ENCODE data around the gene EPHA4.

Gene EPHA4

GRCh38 chr2:221484761-221485502, 87.2 kb downstream of the EPHA4 start:
- H3K4me3 ChIP-seq (replicated peaks in 1 of 2; ENCODE audit: low read depth in 2 of 2, low read length in 2 of 2): no peak overlapping the region
- TF ChIP-seq CTCF (IDR thresholded peaks at IDR 0.05; ENCODE audit: low read depth, low read length): no peak
- DNase-seq (ENCODE audit: low read depth in 2 of 2): no peak

GRCh38 chr2:221482666-221483455, 89.2 kb downstream of the EPHA4 start:
- TF ChIP-seq CTCF (IDR thresholded peaks at IDR 0.05; ENCODE audit: low read depth, low read length): no peak
- no peak overlapping the region for H3K4me3 ChIP-seq (replicated peaks in 1 of 2; ENCODE audit: low read depth in 2 of 2, low read length in 2 of 2)

GRCh38 chr2:221480821-221481220, 91.3 kb downstream of the EPHA4 start:
- no peak for TF ChIP-seq CTCF (IDR thresholded peaks at IDR 0.05; ENCODE audit: low read depth, low read length)
- no peak overlapping the region for H3K4me3 ChIP-seq (replicated peaks in 1 of 2; ENCODE audit: low read depth in 2 of 2, low read length in 2 of 2)
- DNase-seq (ENCODE audit: low read depth in 2 of 2): no peak

More at GRCh38 chr2:221482666-221483455, 89.2 kb downstream of the EPHA4 start:
- DNase-seq (ENCODE audit: low read depth in 2 of 2): no peak

- DNase-seq (ENCODE audit: low read depth in 2 of 2): no peak
- no peak overlapping the region for H3K4me3 ChIP-seq (replicated peaks in 1 of 2; ENCODE audit: low read depth in 2 of 2, low read length in 2 of 2)
- TF ChIP-seq CTCF (IDR thresholded peaks at IDR 0.05; ENCODE audit: low read depth, low read length): no peak
Observed at GRCh38 chr2:221480163-221480562, 91.9 kb downstream of the EPHA4 start.

- H3K4me3 ChIP-seq (replicated peaks in 1 of 2; ENCODE audit: low read depth in 2 of 2, low read length in 2 of 2): no peak overlapping the region
Observed at GRCh38 chr2:221478485-221478863, 93.6 kb downstream of the EPHA4 start.

More at GRCh38 chr2:221478485-221478863, 93.6 kb downstream of the EPHA4 start:
- no peak for DNase-seq (ENCODE audit: low read depth in 2 of 2)
- TF ChIP-seq CTCF (IDR thresholded peaks at IDR 0.05; ENCODE audit: low read depth, low read length): no peak

Data from cardiac fibroblast (primary cell).